Endothelial cell of umbilical vein (primary cell): ENCODE data around the gene MARF1.

Experiments used
- EZH2 ChIP-seq: IDR thresholded peaks from 2 replicates; pipeline ENCODE4 v1.6.1; 2012; ENCODE audit warnings: borderline replicate concordance, low read depth, mild to moderate bottlenecking, moderate library complexity, low read length, inconsistent platforms; ENCODE audit not compliant: severe bottlenecking
- FOS ChIP-seq: IDR thresholded peaks from 2 replicates; pipeline ENCODE4 v1.6.1; 2011; ENCODE audit warnings: mild to moderate bottlenecking, low read length, moderate library complexity, borderline replicate concordance; ENCODE audit not compliant: insufficient read depth
- GATA2 ChIP-seq: IDR thresholded peaks from 2 replicates; pipeline ENCODE4 v1.7.0; 2011; ENCODE audit warnings: low read depth, mild to moderate bottlenecking, moderate library complexity, mixed read lengths, low read length; ENCODE audit not compliant: insufficient read length, insufficient read depth
- MYC ChIP-seq: IDR thresholded peaks from one replicate; pipeline ENCODE4 v1.6.1; 2011; ENCODE audit warnings: mild to moderate bottlenecking, low read depth, low read length
- POLR2A ChIP-seq: IDR thresholded peaks from 2 replicates; pipeline ENCODE4 v1.6.1; 2012; ENCODE audit warnings: low read depth, mild to moderate bottlenecking, control low read depth, low read length
- POLR2AphosphoS5 ChIP-seq: IDR thresholded peaks from 2 replicates; pipeline ENCODE4 v1.6.1; 2012; ENCODE audit warnings: low read depth, mild to moderate bottlenecking, control low read depth, low read length, moderate library complexity; ENCODE audit not compliant: insufficient read depth
- TF ChIP-seq, protein P1 (sequence below), 2 donors: IDR thresholded peaks; 1 replicate in 1 of 2; 2 replicates in 1 of 2; pipeline ENCODE4 v1.5.1; 2011; ENCODE audit warnings: low read length in 2 of 2, mild to moderate bottlenecking in 2 of 2, moderate library complexity in 2 of 2, control low read depth in 1 of 2, inconsistent platforms in 1 of 2, low read depth in 1 of 2; ENCODE audit not compliant: insufficient read depth in 1 of 2; ENCODE audit errors: extremely low read depth in 1 of 2
- TF ChIP-seq, protein P2 (sequence below): IDR thresholded peaks from 2 replicates; pipeline ENCODE4 v1.6.1; 2011; ENCODE audit not compliant: insufficient read depth, insufficient read length

DNA sequence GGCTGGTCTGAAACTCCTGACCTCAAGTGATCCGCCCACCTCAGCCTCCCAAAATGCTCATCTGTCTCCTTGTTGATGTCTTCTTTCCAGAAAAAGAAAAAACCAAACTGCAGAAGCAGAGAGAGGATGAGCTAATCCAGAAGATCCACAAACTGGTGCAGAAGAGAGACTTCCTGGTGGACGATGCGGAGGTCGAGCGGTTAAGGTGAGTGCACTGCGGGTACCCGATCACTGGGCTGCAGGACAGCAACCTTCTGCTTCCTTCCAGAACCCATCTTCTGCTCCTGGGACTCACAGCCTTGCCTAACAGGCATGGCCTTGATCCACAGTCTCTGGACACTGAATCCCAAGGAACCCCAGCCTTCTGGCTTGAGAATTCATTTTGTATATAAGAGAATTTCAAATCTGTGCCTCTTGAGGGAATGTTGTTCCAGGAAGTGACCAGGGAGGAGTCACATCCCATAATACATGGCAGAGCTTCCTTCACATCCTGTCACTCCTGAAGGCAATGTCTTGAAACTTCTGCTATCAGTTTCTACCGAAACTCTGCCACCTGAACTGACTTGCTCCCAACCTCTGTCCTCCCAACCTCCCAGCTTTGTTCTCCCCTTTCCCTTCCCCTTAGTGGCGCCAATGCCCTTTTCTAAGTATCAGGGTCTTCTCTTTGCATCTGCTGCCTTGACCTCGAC is 61.7 kb downstream of the MARF1 start:
- TF ChIP-seq, protein P1, sequence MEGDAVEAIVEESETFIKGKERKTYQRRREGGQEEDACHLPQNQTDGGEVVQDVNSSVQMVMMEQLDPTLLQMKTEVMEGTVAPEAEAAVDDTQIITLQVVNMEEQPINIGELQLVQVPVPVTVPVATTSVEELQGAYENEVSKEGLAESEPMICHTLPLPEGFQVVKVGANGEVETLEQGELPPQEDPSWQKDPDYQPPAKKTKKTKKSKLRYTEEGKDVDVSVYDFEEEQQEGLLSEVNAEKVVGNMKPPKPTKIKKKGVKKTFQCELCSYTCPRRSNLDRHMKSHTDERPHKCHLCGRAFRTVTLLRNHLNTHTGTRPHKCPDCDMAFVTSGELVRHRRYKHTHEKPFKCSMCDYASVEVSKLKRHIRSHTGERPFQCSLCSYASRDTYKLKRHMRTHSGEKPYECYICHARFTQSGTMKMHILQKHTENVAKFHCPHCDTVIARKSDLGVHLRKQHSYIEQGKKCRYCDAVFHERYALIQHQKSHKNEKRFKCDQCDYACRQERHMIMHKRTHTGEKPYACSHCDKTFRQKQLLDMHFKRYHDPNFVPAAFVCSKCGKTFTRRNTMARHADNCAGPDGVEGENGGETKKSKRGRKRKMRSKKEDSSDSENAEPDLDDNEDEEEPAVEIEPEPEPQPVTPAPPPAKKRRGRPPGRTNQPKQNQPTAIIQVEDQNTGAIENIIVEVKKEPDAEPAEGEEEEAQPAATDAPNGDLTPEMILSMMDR (IDR thresholded peaks at IDR 0.05; ENCODE audit: extremely low read depth in 1 of 2, insufficient read depth in 1 of 2, low read depth in 1 of 2, low read length in 2 of 2): no peak
- TF ChIP-seq POLR2AphosphoS5 (no peak), GATA2 (peak; percentile 13), EZH2 (no peak), POLR2A (no peak), FOS (peak; percentile 28), MYC (no peak)
- TF ChIP-seq, protein P2, sequence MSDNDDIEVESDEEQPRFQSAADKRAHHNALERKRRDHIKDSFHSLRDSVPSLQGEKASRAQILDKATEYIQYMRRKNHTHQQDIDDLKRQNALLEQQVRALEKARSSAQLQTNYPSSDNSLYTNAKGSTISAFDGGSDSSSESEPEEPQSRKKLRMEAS: no peak
